Measurements from ENCODE around the gene S100A7A.
A peak's percentile ranks its signal among the peaks of the same experiment; 100 is the strongest.
"Not testable (repeated sequence)": the region's sequence is repeated elsewhere in the genome, so short reads cannot be mapped to it uniquely, and the experiment has no call there.

Gene S100A7A

GRCh38 chr1:153447498-153448170, 31.3 kb downstream of the S100A7A start:
- FAIRE-seq (no peak), DNase-seq (ENCODE audit: insufficient read length, low spot score) (no peak)

GRCh38 chr1:153448851-153449250, 32.5 kb downstream of the S100A7A start:
- not testable (repeated sequence) for DNase-seq (ENCODE audit: insufficient read length, low spot score); FAIRE-seq

- FAIRE-seq: no peak
- DNase-seq (ENCODE audit: insufficient read length, low spot score): no peak
Measured at GRCh38 chr1:153456396-153456795, 40.1 kb downstream of the S100A7A start.

GRCh38 chr1:153459655-153460054, 43.3 kb downstream of the S100A7A start:
- no peak for DNase-seq (ENCODE audit: insufficient read length, low spot score)
- FAIRE-seq: no peak

GRCh38 chr1:153460551-153460950, 44.2 kb downstream of the S100A7A start, which contains the start of gene S100A7:
TSS of gene S100A7 (minus strand) at chr1:153460651. CDS start at chr1:153459013, 1,638 bp downstream.
- DNase-seq (ENCODE audit: insufficient read length, low spot score): no peak
- FAIRE-seq: no peak

GRCh38 chr1:153462741-153463140, 46.4 kb downstream of the S100A7A start:
- DNase-seq (ENCODE audit: insufficient read length, low spot score); FAIRE-seq: not testable (repeated sequence)

GRCh38 chr1:153465811-153466636, 49.7 kb downstream of the S100A7A start:
- peak; percentile 52 for DNase-seq (ENCODE audit: insufficient read length, low spot score)

GRCh38 chr1:153466908-153467307, 50.6 kb downstream of the S100A7A start:
- no peak for DNase-seq (ENCODE audit: insufficient read length, low spot score)
- FAIRE-seq: no peak

More at GRCh38 chr1:153465811-153466636, 49.7 kb downstream of the S100A7A start:
- peak; percentile 69 for FAIRE-seq

- FAIRE-seq (no peak), DNase-seq (ENCODE audit: insufficient read length, low spot score) (no peak)
Measured at GRCh38 chr1:153470707-153471106, 54.4 kb downstream of the S100A7A start.
